Measurements from ENCODE around the gene CERS6.

GRCh38 chr2:168560817-168561499, 104.9 kb downstream of the CERS6 start:
- TF ChIP-seq, protein P1, sequence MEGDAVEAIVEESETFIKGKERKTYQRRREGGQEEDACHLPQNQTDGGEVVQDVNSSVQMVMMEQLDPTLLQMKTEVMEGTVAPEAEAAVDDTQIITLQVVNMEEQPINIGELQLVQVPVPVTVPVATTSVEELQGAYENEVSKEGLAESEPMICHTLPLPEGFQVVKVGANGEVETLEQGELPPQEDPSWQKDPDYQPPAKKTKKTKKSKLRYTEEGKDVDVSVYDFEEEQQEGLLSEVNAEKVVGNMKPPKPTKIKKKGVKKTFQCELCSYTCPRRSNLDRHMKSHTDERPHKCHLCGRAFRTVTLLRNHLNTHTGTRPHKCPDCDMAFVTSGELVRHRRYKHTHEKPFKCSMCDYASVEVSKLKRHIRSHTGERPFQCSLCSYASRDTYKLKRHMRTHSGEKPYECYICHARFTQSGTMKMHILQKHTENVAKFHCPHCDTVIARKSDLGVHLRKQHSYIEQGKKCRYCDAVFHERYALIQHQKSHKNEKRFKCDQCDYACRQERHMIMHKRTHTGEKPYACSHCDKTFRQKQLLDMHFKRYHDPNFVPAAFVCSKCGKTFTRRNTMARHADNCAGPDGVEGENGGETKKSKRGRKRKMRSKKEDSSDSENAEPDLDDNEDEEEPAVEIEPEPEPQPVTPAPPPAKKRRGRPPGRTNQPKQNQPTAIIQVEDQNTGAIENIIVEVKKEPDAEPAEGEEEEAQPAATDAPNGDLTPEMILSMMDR (IDR thresholded peaks at IDR 0.05) = no peak
- no peak for TF ChIP-seq POLR2A (IDR thresholded peaks at IDR 0.05)
